AML-193 (cell line): ENCODE results near the gene C6orf15.

Source experiments
- DNase-seq, 2 experiments: peaks; one replicate each; lab custom pipeline; 2025; lab: John Stamatoyannopoulos, UW

The C6orf15 gene

GRCh38 chr6:31112478-31112877, at the start of gene C6orf15:
Gene C6orf15, minus strand, starts transcription at chr6:31112575. Its CDS starts 20 bp downstream, at chr6:31112555.
- no peak for DNase-seq

GRCh38 chr6:31161216-31162126, 49.1 kb upstream of the C6orf15 start:
- no peak for DNase-seq

- DNase-seq = peak; percentile 41 to 54
Observed at GRCh38 chr6:31158863-31159855, 46.8 kb upstream of the C6orf15 start.

GRCh38 chr6:31158140-31158862, 45.9 kb upstream of the C6orf15 start, which contains the start of gene TCF19:
Gene TCF19, plus strand, starts transcription at chr6:31158589. Its CDS starts 881 bp downstream, at chr6:31159470.
- peak; percentile 100 for DNase-seq

DNA sequence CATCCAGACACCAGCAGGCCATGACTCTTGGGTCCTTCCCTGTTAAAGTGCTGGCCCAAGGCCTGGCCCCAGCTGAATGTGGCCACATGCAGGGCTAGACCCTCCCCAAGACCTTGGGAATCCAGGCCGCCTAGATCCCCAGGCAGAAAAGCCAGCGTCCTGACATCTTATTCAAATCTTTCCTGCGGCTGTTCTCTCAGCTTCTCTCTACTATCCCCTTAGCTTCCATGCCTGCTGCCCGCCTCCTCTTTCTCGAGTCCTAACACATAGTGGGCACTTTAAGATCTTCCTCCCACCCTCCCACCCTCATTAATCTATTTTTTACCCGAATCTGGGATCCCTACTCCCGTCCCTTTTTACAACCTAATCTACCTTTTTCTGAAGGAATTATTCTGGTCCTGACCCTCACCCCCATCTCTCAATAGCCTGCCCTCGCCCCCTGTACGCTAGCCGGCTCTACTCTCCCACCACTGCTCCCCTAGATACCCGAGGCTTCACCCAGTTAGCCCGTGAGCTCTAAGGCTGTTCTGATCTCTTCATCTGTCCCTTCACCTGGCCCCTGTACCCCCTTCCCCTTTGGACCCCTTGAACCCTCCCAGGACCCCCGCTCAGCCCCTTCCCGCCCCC, 45.3 kb upstream of the C6orf15 start, which contains the start of gene CCHCR1:
TSS of gene CCHCR1 (minus strand) at position 290 of the 627 bp plus-strand sequence. CDS start at position 88, 202 bp downstream.
- DNase-seq = no peak

GRCh38 chr6:31156641-31157040, 44.3 kb upstream of the C6orf15 start:
- no peak for DNase-seq

GRCh38 chr6:31154436-31154835, 42.1 kb upstream of the C6orf15 start:
- DNase-seq = no peak

DNA sequence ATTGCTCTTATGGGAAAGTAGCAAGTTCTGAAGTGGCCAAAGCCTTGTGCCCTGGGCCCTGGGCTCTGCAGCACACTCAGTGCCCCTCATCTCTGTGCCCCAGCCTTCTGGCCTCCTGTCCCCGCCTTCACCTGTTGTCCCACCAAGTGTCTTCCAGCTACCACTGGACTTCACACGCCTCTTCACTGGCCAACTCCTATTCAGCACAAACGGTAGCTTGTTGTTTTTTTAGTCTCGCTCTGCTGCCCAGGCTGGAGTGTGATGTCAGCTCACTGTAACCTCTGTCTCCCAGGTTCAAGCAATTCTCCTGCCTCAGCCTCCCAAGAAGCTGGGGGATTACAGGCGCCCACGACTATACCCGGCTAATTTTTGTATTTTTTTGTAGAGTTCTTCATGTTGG, 40.4 kb upstream of the C6orf15 start:
- DNase-seq = no peak

DNA sequence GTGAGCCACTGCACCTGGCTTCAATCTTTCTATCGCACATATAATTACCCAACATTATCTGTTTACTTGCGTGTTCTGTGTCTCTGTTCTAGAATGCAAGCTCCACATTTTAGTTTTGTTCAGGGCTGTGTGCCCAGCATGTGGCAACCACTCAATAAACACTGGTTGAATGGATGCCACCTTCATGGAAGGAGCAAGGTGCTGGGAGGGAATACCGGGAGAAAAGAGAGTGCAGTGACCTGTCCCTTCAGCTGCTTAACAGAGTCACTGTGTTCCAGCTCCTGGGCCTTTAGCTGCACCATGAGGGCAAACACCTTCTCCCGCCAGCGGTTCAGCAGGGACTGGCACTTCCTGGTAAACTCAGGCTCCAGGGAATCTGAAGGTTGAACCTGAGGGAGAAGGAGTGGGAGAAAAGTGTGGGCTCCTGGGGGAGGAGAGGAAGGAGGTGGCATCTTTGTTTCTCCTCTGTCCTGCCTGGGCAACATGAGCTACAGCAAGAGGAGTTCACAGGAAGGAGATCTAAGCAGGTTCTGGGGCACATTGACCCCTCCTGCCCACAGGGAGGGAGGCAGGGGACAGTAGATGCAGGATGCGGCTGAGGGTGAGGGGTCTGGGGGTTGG, 37.6 kb upstream of the C6orf15 start:
- no peak for DNase-seq

GRCh38 chr6:31145386-31145785, 33.0 kb upstream of the C6orf15 start:
- no peak for DNase-seq

DNA sequence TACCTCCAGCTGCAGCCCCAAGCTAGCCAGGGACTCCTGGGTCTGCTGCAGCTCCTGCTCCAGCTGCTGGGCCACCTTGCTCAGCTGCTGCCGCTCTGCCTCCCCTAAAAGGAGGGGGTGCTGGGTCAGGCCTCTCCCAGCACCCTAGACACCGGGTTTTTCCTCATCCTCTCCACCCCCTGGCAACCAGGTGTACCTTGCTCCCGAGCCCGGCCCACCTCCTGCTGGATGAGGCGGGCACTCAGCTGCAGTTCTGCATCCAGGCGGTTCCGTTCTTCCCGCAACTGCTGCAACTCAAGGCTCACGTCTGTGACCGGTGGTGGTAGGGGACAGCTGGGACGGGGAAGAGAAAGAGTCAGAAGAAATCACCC, 32.6 kb upstream of the C6orf15 start:
- no peak for DNase-seq

DNA sequence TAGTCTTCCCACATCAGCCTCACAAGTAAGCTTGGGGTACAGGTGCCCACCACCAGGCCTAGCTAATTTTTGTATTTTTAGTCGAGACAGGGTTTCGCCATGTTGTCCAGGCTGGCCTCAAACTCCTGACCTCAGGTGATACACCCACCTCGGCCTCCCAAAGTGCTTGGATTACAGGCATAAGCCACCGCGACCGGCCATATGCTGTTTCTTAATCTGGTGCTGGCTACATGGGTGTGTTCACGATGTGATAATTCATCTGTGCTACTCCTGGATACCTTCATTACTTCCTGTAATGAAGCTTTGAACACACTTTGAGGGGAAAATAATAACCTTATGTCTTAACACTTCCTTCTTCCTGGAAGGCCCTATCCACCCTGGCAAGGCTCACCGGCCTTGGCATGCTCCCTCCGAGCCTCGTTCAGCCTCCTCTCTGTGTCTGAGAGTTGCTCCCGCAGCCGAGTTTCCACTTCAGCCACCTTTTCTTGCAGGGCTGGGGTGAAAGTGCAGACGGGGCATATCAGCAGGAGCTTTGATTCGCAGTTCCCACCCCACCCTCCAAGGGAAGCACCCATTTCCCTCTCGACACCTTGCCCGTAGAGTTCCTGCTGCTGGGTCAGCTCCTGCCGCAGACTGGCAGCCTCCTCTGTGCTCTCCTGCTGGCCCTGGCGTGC, 32.1 kb upstream of the C6orf15 start:
- DNase-seq = no peak

DNA sequence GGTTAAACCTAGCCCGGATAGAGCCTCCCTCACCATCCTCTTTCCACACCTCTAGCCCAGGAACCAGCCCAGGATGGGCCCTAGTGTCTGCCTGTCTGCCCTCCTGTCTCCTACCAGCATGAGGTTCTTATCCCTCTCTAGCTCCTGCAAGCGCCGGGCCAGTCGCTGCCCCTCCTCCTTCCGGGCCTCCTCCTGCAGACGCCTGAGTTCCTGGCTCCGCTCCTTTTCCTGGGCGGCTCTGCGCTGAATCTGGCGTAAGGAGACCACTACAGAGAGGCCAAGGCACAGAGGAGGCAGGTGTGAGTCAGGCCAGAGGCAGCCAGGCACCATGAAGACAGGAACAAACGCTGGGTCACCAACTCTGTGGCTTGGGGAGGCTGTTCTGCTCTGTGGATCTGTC, 30.8 kb upstream of the C6orf15 start:
- no peak for DNase-seq

DNA sequence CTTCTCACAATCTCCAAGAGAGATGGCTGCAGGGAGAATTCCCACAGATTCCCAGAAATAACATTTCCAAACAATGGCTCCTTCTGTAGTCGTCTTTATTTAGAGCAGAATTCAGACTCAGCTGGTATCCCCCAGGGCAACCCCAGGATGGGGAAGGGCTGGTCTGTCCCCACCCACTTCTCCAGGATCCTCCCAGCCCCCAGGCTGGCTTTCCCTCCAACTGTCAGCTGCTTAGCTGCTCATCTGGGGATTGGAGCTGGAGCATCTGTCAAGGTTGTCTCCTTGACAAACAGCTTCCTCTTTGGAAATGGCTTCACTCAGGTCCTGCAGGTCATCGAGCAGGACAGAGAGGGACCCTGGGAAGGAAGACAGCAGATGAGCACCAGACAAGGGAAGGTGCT, 30.0 kb upstream of the C6orf15 start:
- no peak for DNase-seq

GRCh38 chr6:31140643-31141042, 28.3 kb upstream of the C6orf15 start:
- DNase-seq = no peak

GRCh38 chr6:31139599-31139998, 27.2 kb upstream of the C6orf15 start:
- DNase-seq = no peak

DNA sequence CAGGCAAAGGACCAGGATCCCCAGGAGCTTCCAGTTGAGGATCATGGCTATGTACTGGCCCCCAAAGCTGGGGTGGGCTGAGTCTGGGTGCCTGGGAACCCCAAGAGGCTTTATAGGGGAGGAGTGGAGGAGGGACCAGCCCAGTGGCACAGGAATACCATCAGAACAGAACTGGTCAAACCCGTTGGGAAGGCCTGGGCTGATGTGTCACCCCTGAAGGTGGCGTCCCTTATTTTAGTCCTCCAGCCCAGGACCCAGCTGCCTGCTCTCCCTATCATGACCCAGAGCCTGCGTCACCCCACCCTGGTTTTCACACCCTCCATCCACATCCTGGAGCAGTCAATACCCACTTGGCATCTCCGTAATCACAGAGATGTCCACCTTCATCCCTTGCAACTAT, 26.6 kb upstream of the C6orf15 start, which contains the start of gene PSORS1C2:
TSS of gene PSORS1C2 (minus strand) at position 85 of the 400 bp plus-strand sequence. CDS start at position 45, 40 bp downstream.
- no peak for DNase-seq

DNA sequence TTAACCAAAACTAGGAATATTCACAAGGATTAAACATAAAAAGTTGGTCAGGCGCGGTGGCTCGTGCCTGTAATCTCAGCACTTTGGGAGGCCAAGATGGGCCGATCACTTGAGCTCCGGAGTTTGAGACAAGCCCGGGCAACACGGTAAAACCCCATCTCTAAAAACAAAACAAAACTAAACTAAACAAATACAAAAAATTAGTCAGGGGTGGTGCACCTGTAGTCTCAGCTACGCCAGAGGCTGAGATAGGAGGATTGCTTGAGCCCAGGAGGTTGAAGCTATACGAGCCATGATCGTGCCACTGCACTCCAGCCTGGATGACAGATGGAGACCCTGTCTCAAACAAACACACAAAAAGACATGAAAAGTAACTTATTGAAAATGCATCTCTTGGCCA, 23.3 kb upstream of the C6orf15 start:
- DNase-seq = no peak

GRCh38 chr6:31132806-31133205, 20.4 kb upstream of the C6orf15 start:
- no peak for DNase-seq

GRCh38 chr6:31131595-31131994, 19.2 kb upstream of the C6orf15 start:
- DNase-seq = no peak
